ENCODE measurements around the gene PON2. TPM values are rescaled to one million over a fixed set of nuclear protein-coding genes. Genes with fewer than 3 reads are reported as not detected.

Gene PON2
- polyA plus RNA-seq, 1 donor (not counting 4 experiments of a cell fraction or from before 2014, with no cell fraction given), result 98.1 TPM

DNA sequence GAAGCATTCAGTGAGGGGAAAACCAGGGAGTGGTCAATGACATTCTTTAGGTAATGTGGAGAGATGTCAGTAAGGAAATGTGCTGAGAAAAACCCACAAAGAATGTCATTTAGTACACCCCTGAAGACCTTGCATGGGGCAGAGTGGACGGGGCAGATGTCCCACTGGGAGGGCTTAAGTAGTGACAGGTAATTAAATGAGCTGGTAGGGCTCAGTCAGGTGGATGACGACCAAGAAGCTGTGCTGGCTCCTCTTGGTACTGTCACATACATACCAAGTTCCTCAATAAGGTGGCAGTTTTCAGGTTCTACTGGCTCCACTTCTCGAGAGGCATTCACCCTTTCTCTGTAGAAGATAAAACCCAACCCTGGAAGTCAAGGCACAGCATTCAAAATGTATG, 40.5 kb downstream of the PON2 start:
- DNase-seq (ENCODE audit: low read depth, low spot score), result no peak
- H3K27ac ChIP-seq (ENCODE audit: control insufficient read depth, insufficient read depth, low read length), result no peak overlapping the region
- H3K4me1 ChIP-seq (ENCODE audit: control insufficient read depth, extremely low read depth, insufficient read depth, low read length), result peaks cover 7% of the 10 kb centered on the region
- no peak for FAIRE-seq
- H3K4me2 ChIP-seq (ENCODE audit: control insufficient read depth, extremely low read depth, insufficient read depth, low read depth, low read length), result no peak overlapping the region
- TF ChIP-seq EZH2 (IDR thresholded peaks at IDR 0.05; ENCODE audit: low read length), result no peak
- TF ChIP-seq, protein P1, sequence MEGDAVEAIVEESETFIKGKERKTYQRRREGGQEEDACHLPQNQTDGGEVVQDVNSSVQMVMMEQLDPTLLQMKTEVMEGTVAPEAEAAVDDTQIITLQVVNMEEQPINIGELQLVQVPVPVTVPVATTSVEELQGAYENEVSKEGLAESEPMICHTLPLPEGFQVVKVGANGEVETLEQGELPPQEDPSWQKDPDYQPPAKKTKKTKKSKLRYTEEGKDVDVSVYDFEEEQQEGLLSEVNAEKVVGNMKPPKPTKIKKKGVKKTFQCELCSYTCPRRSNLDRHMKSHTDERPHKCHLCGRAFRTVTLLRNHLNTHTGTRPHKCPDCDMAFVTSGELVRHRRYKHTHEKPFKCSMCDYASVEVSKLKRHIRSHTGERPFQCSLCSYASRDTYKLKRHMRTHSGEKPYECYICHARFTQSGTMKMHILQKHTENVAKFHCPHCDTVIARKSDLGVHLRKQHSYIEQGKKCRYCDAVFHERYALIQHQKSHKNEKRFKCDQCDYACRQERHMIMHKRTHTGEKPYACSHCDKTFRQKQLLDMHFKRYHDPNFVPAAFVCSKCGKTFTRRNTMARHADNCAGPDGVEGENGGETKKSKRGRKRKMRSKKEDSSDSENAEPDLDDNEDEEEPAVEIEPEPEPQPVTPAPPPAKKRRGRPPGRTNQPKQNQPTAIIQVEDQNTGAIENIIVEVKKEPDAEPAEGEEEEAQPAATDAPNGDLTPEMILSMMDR (optimal IDR thresholded peaks at IDR 0.05 in 1 of 3, IDR thresholded peaks at IDR 0.05 in 1 of 3, conservative IDR thresholded peaks at IDR 0.05 in 1 of 3; ENCODE audit: extremely low read depth in 1 of 3, insufficient read depth in 2 of 3, low read length in 3 of 3), result no peak
- dilution Hi-C loops (cut with MboI; ENCODE audit: extremely low pct_ligation_motif_present, low sequenced_read_pairs), result no loop called here
- no peaks in the 10 kb centered on the region for H3K9me1 ChIP-seq (ENCODE audit: control insufficient read depth, extremely low read depth, insufficient read depth, low read length)
- H3K36me3 ChIP-seq (ENCODE audit: control insufficient read depth in 2 of 2, extremely low read depth in 1 of 2, insufficient read depth in 2 of 2, low read length in 2 of 2), result no peaks in the 10 kb centered on the region
- no peaks in the 10 kb centered on the region for H3K9me3 ChIP-seq (ENCODE audit: control insufficient read depth, low read depth, low read length)
- H3K9ac ChIP-seq (ENCODE audit: control insufficient read depth, extremely low read depth, insufficient read depth, low read length), result no peak overlapping the region
- no peaks in the 10 kb centered on the region for H3K27me3 ChIP-seq (ENCODE audit: control insufficient read depth, extremely low read depth, insufficient read depth, low read length)
- H3K4me3 ChIP-seq (ENCODE audit: control insufficient read depth in 2 of 3, extremely low read depth in 1 of 3, insufficient read depth in 2 of 3, low read depth in 1 of 3, low read length in 3 of 3), result no peak overlapping the region
- H4K20me1 ChIP-seq (ENCODE audit: control insufficient read depth, extremely low read depth, insufficient read depth, low read length), result no peaks in the 10 kb centered on the region
- H3K79me2 ChIP-seq (ENCODE audit: control insufficient read depth, insufficient read depth, low read length), result no peaks in the 10 kb centered on the region
- no peak overlapping the region for H2AFZ ChIP-seq (ENCODE audit: control insufficient read depth, low read length)

DNA sequence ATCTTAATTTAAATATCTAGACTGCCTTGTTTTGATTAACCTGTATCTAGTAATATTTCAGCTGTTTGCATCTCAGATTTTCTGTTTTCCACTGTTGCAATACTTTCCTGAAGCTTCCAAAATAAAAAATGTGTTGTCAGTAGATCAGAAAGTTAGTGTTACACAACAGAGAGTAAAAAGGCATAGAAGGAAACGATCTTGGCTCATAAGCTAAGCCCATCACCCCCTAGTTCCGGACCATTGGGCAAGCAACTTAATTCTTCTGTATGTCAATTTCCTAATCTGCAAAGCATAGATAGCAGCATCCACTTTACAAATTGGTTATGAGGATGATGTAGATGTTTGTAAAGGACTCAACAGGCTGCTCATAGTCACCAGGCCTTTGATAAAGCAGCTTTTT, 43.1 kb downstream of the PON2 start:
- no peaks in the 10 kb centered on the region for H3K79me2 ChIP-seq (ENCODE audit: control insufficient read depth, insufficient read depth, low read length)
- H3K9me1 ChIP-seq (ENCODE audit: control insufficient read depth, extremely low read depth, insufficient read depth, low read length), result no peaks in the 10 kb centered on the region
- no peaks in the 10 kb centered on the region for H4K20me1 ChIP-seq (ENCODE audit: control insufficient read depth, extremely low read depth, insufficient read depth, low read length)
- no peak for FAIRE-seq
- no peak overlapping the region for H3K27ac ChIP-seq (ENCODE audit: control insufficient read depth, insufficient read depth, low read length)
- no peak overlapping the region for H3K4me2 ChIP-seq (ENCODE audit: control insufficient read depth, extremely low read depth, insufficient read depth, low read depth, low read length)
- no peaks in the 10 kb centered on the region for H3K9me3 ChIP-seq (ENCODE audit: control insufficient read depth, low read depth, low read length)
- no peaks in the 10 kb centered on the region for H3K27me3 ChIP-seq (ENCODE audit: control insufficient read depth, extremely low read depth, insufficient read depth, low read length)
- peaks cover 2% of the 10 kb centered on the region for H3K4me1 ChIP-seq (ENCODE audit: control insufficient read depth, extremely low read depth, insufficient read depth, low read length)
- no peaks in the 10 kb centered on the region for H3K36me3 ChIP-seq (ENCODE audit: control insufficient read depth in 2 of 2, extremely low read depth in 1 of 2, insufficient read depth in 2 of 2, low read length in 2 of 2)
- no peak overlapping the region for H2AFZ ChIP-seq (ENCODE audit: control insufficient read depth, low read length)
- DNase-seq (ENCODE audit: low read depth, low spot score), result no peak
- dilution Hi-C loops (cut with MboI; ENCODE audit: extremely low pct_ligation_motif_present, low sequenced_read_pairs), result no loop called here
- H3K9ac ChIP-seq (ENCODE audit: control insufficient read depth, extremely low read depth, insufficient read depth, low read length), result no peak overlapping the region
- no peak overlapping the region for H3K4me3 ChIP-seq (ENCODE audit: control insufficient read depth in 2 of 3, extremely low read depth in 1 of 3, insufficient read depth in 2 of 3, low read depth in 1 of 3, low read length in 3 of 3)
- TF ChIP-seq EZH2 (IDR thresholded peaks at IDR 0.05; ENCODE audit: low read length), result no peak
- TF ChIP-seq, protein P1 (optimal IDR thresholded peaks at IDR 0.05 in 1 of 3, IDR thresholded peaks at IDR 0.05 in 1 of 3, conservative IDR thresholded peaks at IDR 0.05 in 1 of 3; ENCODE audit: extremely low read depth in 1 of 3, insufficient read depth in 2 of 3, low read length in 3 of 3), result no peak

Data from keratinocyte (primary cell).